HepG2 (cell line): Measurements from ENCODE around the gene PRKCE. TPM values are rescaled to one million over a fixed set of nuclear protein-coding genes. Genes with fewer than 3 reads are reported as not detected.

ENCODE experiments used
- CBFB ChIP-seq: sonication (generic); formaldehyde crosslinking; IDR thresholded peaks from 2 replicates; pipeline ENCODE4 v1.4.0; 2020; ENCODE audit warnings: missing genetic modification reagents
- CEBPG ChIP-seq: IDR thresholded peaks from 2 replicates; pipeline ENCODE4 v1.6.1; 2016
- FOXJ3 ChIP-seq: sonication (generic); formaldehyde crosslinking; IDR thresholded peaks from 2 replicates; pipeline ENCODE4 v1.4.0; 2020; ENCODE audit warnings: missing genetic modification reagents, mild to moderate bottlenecking, borderline replicate concordance
- GZF1 ChIP-seq: sonication (generic); formaldehyde crosslinking; IDR thresholded peaks from 2 replicates; pipeline ENCODE4 v1.5.1; 2020; ENCODE audit warnings: mild to moderate bottlenecking, missing genetic modification reagents
- HCFC1 ChIP-seq: fragments of 150-350 bp; IDR thresholded peaks from 2 replicates; pipeline ENCODE4 v1.6.1; 2014; ENCODE audit warnings: low read depth, low read length
- HNF1A ChIP-seq, 2 experiments: sonication (generic) in 1 of 2; formaldehyde crosslinking in 1 of 2; IDR thresholded peaks; 2 replicates each; pipeline versions ENCODE4 v1.4.0 to v1.6.1; 2016 to 2020; ENCODE audit warnings: borderline replicate concordance in 1 of 2, low read depth in 1 of 2, mild to moderate bottlenecking in 1 of 2, missing genetic modification reagents in 1 of 2
- ISL2 ChIP-seq: sonication (generic); formaldehyde crosslinking; IDR thresholded peaks from 2 replicates; pipeline ENCODE4 v1.5.0; 2020; ENCODE audit warnings: missing genetic modification reagents
- KDM3A ChIP-seq: IDR thresholded peaks from 2 replicates; pipeline ENCODE4 v1.6.1; 2018; ENCODE audit warnings: low read depth, missing compliant biosample characterization
- KLF12 ChIP-seq: sonication (generic); formaldehyde crosslinking; IDR thresholded peaks from 2 replicates; pipeline ENCODE4 v1.4.0; 2020; ENCODE audit warnings: missing genetic modification reagents, borderline replicate concordance
- MXD3 ChIP-seq: IDR thresholded peaks from 2 replicates; pipeline ENCODE4 v1.6.1; 2016; ENCODE audit warnings: mild to moderate bottlenecking, missing biosample characterization, missing genetic modification reagents
- REPIN1 ChIP-seq: sonication (generic); formaldehyde crosslinking; IDR thresholded peaks from 2 replicates; pipeline ENCODE4 v1.8.0; 2022; ENCODE audit warnings: missing genetic modification reagents, low read depth, mild to moderate bottlenecking, borderline replicate concordance
- SMAD9 ChIP-seq: sonication (generic); formaldehyde crosslinking; IDR thresholded peaks from 2 replicates; pipeline ENCODE4 v1.5.1; 2020; ENCODE audit warnings: mild to moderate bottlenecking, missing genetic modification reagents
- SMARCE1 ChIP-seq: fragments of 450-650 bp; IDR thresholded peaks from 2 replicates; pipeline ENCODE4 v1.6.1; 2017; ENCODE audit warnings: borderline replicate concordance
- SP1 ChIP-seq, 2 experiments: fragments of 450-650 bp in 1 of 2; sonication (generic) in 1 of 2; formaldehyde crosslinking in 1 of 2; IDR thresholded peaks; 2 replicates each; pipeline versions ENCODE4 v1.4.0 to v1.6.1; 2016 to 2020; ENCODE audit warnings: missing genetic modification reagents in 1 of 2
- TFAP4 ChIP-seq: sonication (generic); IDR thresholded peaks from 2 replicates; pipeline ENCODE4 v1.6.1; 2016; ENCODE audit warnings: low read depth, borderline replicate concordance
- ZNF460 ChIP-seq: sonication (generic); formaldehyde crosslinking; IDR thresholded peaks from 2 replicates; pipeline ENCODE4 v1.5.1; 2020; ENCODE audit warnings: missing genetic modification reagents, mild to moderate bottlenecking, borderline replicate concordance
- ZNF577 ChIP-seq: sonication (generic); formaldehyde crosslinking; IDR thresholded peaks from 2 replicates; pipeline ENCODE4 v1.4.0; 2020; ENCODE audit warnings: mild to moderate bottlenecking, low read depth, missing genetic modification reagents, borderline replicate concordance
- ZNF605 ChIP-seq: sonication (generic); formaldehyde crosslinking; IDR thresholded peaks from 2 replicates; pipeline ENCODE4 v1.8.0; 2022; ENCODE audit warnings: mild to moderate bottlenecking, missing genetic modification reagents
- polyA plus RNA-seq, 8 experiments: library from polyadenylated mRNA; depleted of rRNA in 3 of 8; stranded (reverse) in 7 of 8; unstranded in 1 of 8; fragments of >200 nt; fragmentation: Illumina TruSeq in 4 of 8; extraction: Trizol in 4 of 8; gene quantifications; 2 replicates each; pipeline versions ENCODE4 v1.2.1 to v1.2.3, GENCODE V29; 2011 to 2016; ENCODE audit warnings: low read depth in 4 of 8, missing spikeins in 1 of 8, mixed read lengths in 1 of 8; ENCODE audit not compliant: insufficient read depth in 1 of 8
- total RNA-seq, 5 experiments: library from RNA; depleted of rRNA; stranded (reverse); fragments of >200 nt; fragmentation: Illumina TruSeq; extraction: Trizol; gene quantifications; 2 replicates each; pipeline ENCODE4 v1.2.3, GENCODE V29; 2016; ENCODE audit warnings: low read depth in 1 of 5
- TF ChIP-seq, protein P1 (sequence below): IDR thresholded peaks from 2 replicates; pipeline ENCODE4 v1.6.1; 2012; ENCODE audit warnings: low read depth, low read length, improper control_type of control experiment
- TF ChIP-seq, protein P2 (sequence below): IDR thresholded peaks from 2 replicates; pipeline ENCODE4 v1.6.1; 2016; ENCODE audit warnings: control low read depth

Gene PRKCE
- total and polyA plus RNA-seq, 2 of the 13 experiments (the other 11 are each of a cell fraction or from before 2014, with no cell fraction given), result 1.0 to 3.9 TPM

DNA sequence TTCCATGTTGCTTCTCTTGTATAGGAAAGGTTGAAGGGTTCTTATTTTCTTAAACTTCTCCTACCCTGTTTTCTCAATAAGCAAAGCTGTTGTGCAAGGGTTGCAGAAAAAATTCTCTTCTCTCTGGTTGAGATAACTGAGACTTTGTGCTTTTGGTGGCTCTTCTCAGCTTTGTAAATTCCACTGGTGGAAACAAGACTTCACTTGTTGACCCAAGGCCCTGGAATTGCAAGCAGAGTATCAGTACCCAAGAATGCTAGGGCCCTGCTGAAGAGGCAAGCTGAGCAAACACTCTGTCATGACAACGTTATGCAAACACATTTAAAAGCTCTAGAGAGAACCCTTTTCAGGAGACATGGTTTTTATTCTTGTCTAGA is 351.0 kb downstream of the PRKCE start (continued):
- TF ChIP-seq HNF1A (IDR thresholded peaks at IDR 0.05; ENCODE audit: low read depth) (no peak; the same call in 1 of the 2 replicates), HNF1A (CRISPR knock-in tag; IDR thresholded peaks at IDR 0.05; ENCODE audit: borderline replicate concordance) (0 out of 2 replicates have a peak, but pooled peaks have one; percentile 22), HCFC1 (no peak), ZNF577 (CRISPR knock-in tag) (no peak), SP1 (IDR thresholded peaks at IDR 0.05) (no peak), SP1 (CRISPR knock-in tag; IDR thresholded peaks at IDR 0.05) (no peak), MXD3 (no peak), SMAD9 (CRISPR knock-in tag) (no peak), CBFB (CRISPR knock-in tag) (no peak), ZNF460 (CRISPR knock-in tag) (no peak), ISL2 (peak; percentile 80), TFAP4 (0 out of 2 replicates have a peak, but pooled peaks have one; percentile 46), FOXJ3 (peak; percentile 85; the same call in 1 of the 2 replicates), ZNF605 (no peak), KDM3A (peak; percentile 60; the same call in 1 of the 2 replicates), GZF1 (no peak), KLF12 (CRISPR knock-in tag) (no peak), REPIN1 (CRISPR knock-in tag) (no peak), CEBPG (CRISPR knock-in tag) (peak; percentile 63), SMARCE1 (no peak)
- TF ChIP-seq, protein P1, sequence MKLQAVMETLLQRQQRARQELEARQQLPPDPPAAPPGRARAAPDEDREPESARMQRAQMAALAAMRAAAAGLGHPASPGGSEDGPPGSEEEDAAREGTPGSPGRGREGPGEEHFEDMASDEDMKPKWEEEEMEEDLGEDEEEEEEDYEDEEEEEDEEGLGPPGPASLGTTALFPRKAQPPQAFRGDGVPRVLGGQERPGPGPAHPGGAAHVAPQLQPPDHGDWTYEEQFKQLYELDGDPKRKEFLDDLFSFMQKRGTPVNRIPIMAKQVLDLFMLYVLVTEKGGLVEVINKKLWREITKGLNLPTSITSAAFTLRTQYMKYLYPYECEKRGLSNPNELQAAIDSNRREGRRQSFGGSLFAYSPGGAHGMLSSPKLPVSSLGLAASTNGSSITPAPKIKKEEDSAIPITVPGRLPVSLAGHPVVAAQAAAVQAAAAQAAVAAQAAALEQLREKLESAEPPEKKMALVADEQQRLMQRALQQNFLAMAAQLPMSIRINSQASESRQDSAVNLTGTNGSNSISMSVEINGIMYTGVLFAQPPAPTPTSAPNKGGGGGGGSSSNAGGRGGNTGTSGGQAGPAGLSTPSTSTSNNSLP, result no peak
- TF ChIP-seq, protein P2, sequence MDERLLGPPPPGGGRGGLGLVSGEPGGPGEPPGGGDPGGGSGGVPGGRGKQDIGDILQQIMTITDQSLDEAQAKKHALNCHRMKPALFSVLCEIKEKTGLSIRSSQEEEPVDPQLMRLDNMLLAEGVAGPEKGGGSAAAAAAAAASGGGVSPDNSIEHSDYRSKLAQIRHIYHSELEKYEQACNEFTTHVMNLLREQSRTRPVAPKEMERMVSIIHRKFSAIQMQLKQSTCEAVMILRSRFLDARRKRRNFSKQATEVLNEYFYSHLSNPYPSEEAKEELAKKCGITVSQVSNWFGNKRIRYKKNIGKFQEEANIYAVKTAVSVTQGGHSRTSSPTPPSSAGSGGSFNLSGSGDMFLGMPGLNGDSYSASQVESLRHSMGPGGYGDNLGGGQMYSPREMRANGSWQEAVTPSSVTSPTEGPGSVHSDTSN, result no peak
